Femur (tissue), 1 donor: ENCODE measurements around the gene TSPO2.

Source experiments
- DNase-seq: peaks from one replicate; pipeline ENCODE4 v3.0.0-alpha.2; 2017

Gene TSPO2

GRCh38 chr6:41077536-41077935, 35.3 kb downstream of the TSPO2 start:
- DNase-seq = no peak

GRCh38 chr6:41078101-41078500, 35.8 kb downstream of the TSPO2 start:
- DNase-seq = no peak

- DNase-seq = no peak
These were observed 36.8 kb downstream of the TSPO2 start for GRCh38 chr6:41079080-41079479.

- DNase-seq = no peak
These were observed 38.4 kb downstream of the TSPO2 start for GRCh38 chr6:41080621-41081020.

- DNase-seq = no peak
These were observed 40.8 kb downstream of the TSPO2 start for GRCh38 chr6:41083072-41083471.

GRCh38 chr6:41085182-41085581, 42.9 kb downstream of the TSPO2 start:
- no peak for DNase-seq

GRCh38 chr6:41088451-41088850, 46.2 kb downstream of the TSPO2 start:
- DNase-seq = no peak

- DNase-seq = no peak
These were observed 48.8 kb downstream of the TSPO2 start for GRCh38 chr6:41090841-41091761.

GRCh38 chr6:41092421-41093140, 50.3 kb downstream of the TSPO2 start:
- DNase-seq = no peak

- DNase-seq = no peak
These were observed 51.5 kb downstream of the TSPO2 start for GRCh38 chr6:41093729-41094128.
